ENCODE results near the gene PLA2G4A.
A peak's percentile ranks its signal among the peaks of the same experiment; 100 is the strongest.

Gene PLA2G4A

GRCh38 chr1:186813420-186813819, 15.3 kb upstream of the PLA2G4A start:
- Histone ChIP-seq H3K9ac (ENCODE audit: insufficient read length) (no peak overlapping the region), H3K36me3 (ENCODE audit: insufficient read depth, low read length) (no peaks in the 10 kb centered on the region), H3K27ac (no peak overlapping the region), H3K4me3 (no peak overlapping the region), H3K9me3 (ENCODE audit: low read depth, low read length) (no peaks in the 10 kb centered on the region)
- TF ChIP-seq POLR2AphosphoS5 (IDR thresholded peaks at IDR 0.05; ENCODE audit: borderline replicate concordance, low read depth, low read length) (no peak), FOXP2 (optimal IDR thresholded peaks at IDR 0.05; ENCODE audit: control extremely low read depth, extremely low read length, insufficient read depth) (no peak)
- no peak for DNase-seq (ENCODE audit: low read depth, low spot score)

GRCh38 chr1:186819126-186819525, 9.6 kb upstream of the PLA2G4A start:
- TF ChIP-seq POLR2AphosphoS5 (IDR thresholded peaks at IDR 0.05; ENCODE audit: borderline replicate concordance, low read depth, low read length), result no peak
- no peak for TF ChIP-seq FOXP2 (optimal IDR thresholded peaks at IDR 0.05; ENCODE audit: control extremely low read depth, extremely low read length, insufficient read depth)
- no peak for TF ChIP-seq EZH2 (IDR thresholded peaks at IDR 0.05)
- DNase-seq (ENCODE audit: low read depth, low spot score), result no peak
- H3K27ac ChIP-seq, result no peak overlapping the region
- H3K9me3 ChIP-seq (ENCODE audit: low read depth, low read length), result no peaks in the 10 kb centered on the region
- H3K36me3 ChIP-seq (ENCODE audit: insufficient read depth, low read length), result no peaks in the 10 kb centered on the region
- H3K9ac ChIP-seq (ENCODE audit: insufficient read length), result no peak overlapping the region
- no peak overlapping the region for H3K4me3 ChIP-seq

- no peak overlapping the region for H3K27ac ChIP-seq
- no peak for DNase-seq (ENCODE audit: low read depth, low spot score)
- H3K36me3 ChIP-seq (ENCODE audit: insufficient read depth, low read length), result no peaks in the 10 kb centered on the region
- no peaks in the 10 kb centered on the region for H3K9me3 ChIP-seq (ENCODE audit: low read depth, low read length)
- H3K9ac ChIP-seq (ENCODE audit: insufficient read length), result no peak overlapping the region
- no peak for TF ChIP-seq EZH2 (IDR thresholded peaks at IDR 0.05)
- no peak for TF ChIP-seq POLR2AphosphoS5 (IDR thresholded peaks at IDR 0.05; ENCODE audit: borderline replicate concordance, low read depth, low read length)
- no peak for TF ChIP-seq FOXP2 (optimal IDR thresholded peaks at IDR 0.05; ENCODE audit: control extremely low read depth, extremely low read length, insufficient read depth)
- no peak overlapping the region for H3K4me3 ChIP-seq
These were observed 9.2 kb upstream of the PLA2G4A start for GRCh38 chr1:186819563-186819962.

- no peak overlapping the region for H3K27ac ChIP-seq
- no peaks in the 10 kb centered on the region for H3K36me3 ChIP-seq (ENCODE audit: insufficient read depth, low read length)
- H3K4me3 ChIP-seq, result peak overlapping the region; percentile 87
- DNase-seq (ENCODE audit: low read depth, low spot score), result no peak
- no peaks in the 10 kb centered on the region for H3K9me3 ChIP-seq (ENCODE audit: low read depth, low read length)
- no peak for TF ChIP-seq EZH2 (IDR thresholded peaks at IDR 0.05)
- TF ChIP-seq FOXP2 (optimal IDR thresholded peaks at IDR 0.05; ENCODE audit: control extremely low read depth, extremely low read length, insufficient read depth), result no peak
- H3K9ac ChIP-seq (ENCODE audit: insufficient read length), result peak overlapping the region; percentile 73
These were observed 1.2 kb downstream of the PLA2G4A start for GRCh38 chr1:186829686-186830587.

- TF ChIP-seq POLR2AphosphoS5 (IDR thresholded peaks at IDR 0.05; ENCODE audit: borderline replicate concordance, low read depth, low read length), result no peak
- TF ChIP-seq EZH2 (IDR thresholded peaks at IDR 0.05), result no peak
- no peak for TF ChIP-seq FOXP2 (optimal IDR thresholded peaks at IDR 0.05; ENCODE audit: control extremely low read depth, extremely low read length, insufficient read depth)
- Histone ChIP-seq H3K36me3 (ENCODE audit: insufficient read depth, low read length) (no peaks in the 10 kb centered on the region), H3K27ac (no peak overlapping the region), H3K9ac (ENCODE audit: insufficient read length) (no peak overlapping the region), H3K4me3 (no peak overlapping the region), H3K9me3 (ENCODE audit: low read depth, low read length) (no peaks in the 10 kb centered on the region)
- no peak for DNase-seq (ENCODE audit: low read depth, low spot score)
These were observed 2.4 kb downstream of the PLA2G4A start for GRCh38 chr1:186831168-186831567.

- Histone ChIP-seq H3K4me3 (no peak overlapping the region), H3K9ac (ENCODE audit: insufficient read length) (no peak overlapping the region), H3K36me3 (ENCODE audit: insufficient read depth, low read length) (no peaks in the 10 kb centered on the region), H3K27ac (no peak overlapping the region), H3K9me3 (ENCODE audit: low read depth, low read length) (no peaks in the 10 kb centered on the region)
- TF ChIP-seq FOXP2 (optimal IDR thresholded peaks at IDR 0.05; ENCODE audit: control extremely low read depth, extremely low read length, insufficient read depth), result no peak
- TF ChIP-seq EZH2 (IDR thresholded peaks at IDR 0.05), result no peak
- TF ChIP-seq POLR2AphosphoS5 (IDR thresholded peaks at IDR 0.05; ENCODE audit: borderline replicate concordance, low read depth, low read length), result no peak
- no peak for DNase-seq (ENCODE audit: low read depth, low spot score)
These were observed 5.7 kb downstream of the PLA2G4A start for GRCh38 chr1:186834399-186834958.

GRCh38 chr1:186835448-186835847, 6.7 kb downstream of the PLA2G4A start:
- no peak overlapping the region for H3K9ac ChIP-seq (ENCODE audit: insufficient read length)
- H3K4me3 ChIP-seq, result no peak overlapping the region
- H3K36me3 ChIP-seq (ENCODE audit: insufficient read depth, low read length), result no peaks in the 10 kb centered on the region
- H3K9me3 ChIP-seq (ENCODE audit: low read depth, low read length), result no peaks in the 10 kb centered on the region
- no peak overlapping the region for H3K27ac ChIP-seq
- no peak for DNase-seq (ENCODE audit: low read depth, low spot score)
- no peak for TF ChIP-seq EZH2 (IDR thresholded peaks at IDR 0.05)
- no peak for TF ChIP-seq FOXP2 (optimal IDR thresholded peaks at IDR 0.05; ENCODE audit: control extremely low read depth, extremely low read length, insufficient read depth)
- TF ChIP-seq POLR2AphosphoS5 (IDR thresholded peaks at IDR 0.05; ENCODE audit: borderline replicate concordance, low read depth, low read length), result no peak

GRCh38 chr1:186837806-186838205, 9.1 kb downstream of the PLA2G4A start:
- no peak overlapping the region for H3K4me3 ChIP-seq
- no peak overlapping the region for H3K9ac ChIP-seq (ENCODE audit: insufficient read length)
- no peak for TF ChIP-seq FOXP2 (optimal IDR thresholded peaks at IDR 0.05; ENCODE audit: control extremely low read depth, extremely low read length, insufficient read depth)
- TF ChIP-seq POLR2AphosphoS5 (IDR thresholded peaks at IDR 0.05; ENCODE audit: borderline replicate concordance, low read depth, low read length), result no peak
- no peak for TF ChIP-seq EZH2 (IDR thresholded peaks at IDR 0.05)
- no peaks in the 10 kb centered on the region for H3K9me3 ChIP-seq (ENCODE audit: low read depth, low read length)
- H3K36me3 ChIP-seq (ENCODE audit: insufficient read depth, low read length), result no peaks in the 10 kb centered on the region
- DNase-seq (ENCODE audit: low read depth, low spot score), result no peak
- no peak overlapping the region for H3K27ac ChIP-seq

Measured in SK-N-MC (cell line).